Tibial nerve (tissue), 3 donors: ENCODE measurements around the gene VSIG10L2.

ENCODE experiments used
- POLR2A ChIP-seq, 2 donors: fragments of 450-650 bp; IDR thresholded peaks; one replicate each; pipeline ENCODE4 v1.6.1; 2017; ENCODE audit warnings: antibody characterized with exemption in 2 of 2, mild to moderate bottlenecking in 2 of 2, moderate library complexity in 2 of 2
- TF ChIP-seq, protein P1 (sequence below), 5 experiments: fragments of 200-600 bp in 3 of 5; fragments of 450-650 bp in 2 of 5; sonication (generic) in 3 of 5; IDR thresholded peaks; one replicate each; pipeline ENCODE4 v1.5.1; 2016 to 2019; ENCODE audit warnings: antibody characterized with exemption in 5 of 5, mild to moderate bottlenecking in 3 of 5, moderate library complexity in 2 of 5

DNA sequence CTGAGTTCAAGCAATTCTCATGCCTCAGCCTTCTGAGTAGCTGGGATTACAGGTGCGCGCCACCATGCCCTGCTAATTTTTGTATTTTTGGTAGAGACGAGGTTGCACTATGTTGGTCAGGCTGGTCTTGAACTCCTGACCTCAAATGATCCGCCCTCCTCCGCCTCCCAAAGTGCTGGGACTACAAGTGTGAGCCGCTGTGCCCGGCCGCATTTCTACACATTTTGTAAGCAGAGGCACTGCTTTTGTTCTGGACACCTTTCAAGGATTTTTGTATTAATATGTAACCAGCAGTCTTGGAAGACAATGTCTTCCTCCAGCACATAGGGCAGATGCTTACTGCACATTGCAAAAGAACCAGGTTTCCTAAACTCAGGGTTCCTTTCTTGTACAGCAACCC, 11.4 kb upstream of the VSIG10L2 start:
- TF ChIP-seq, protein P1, sequence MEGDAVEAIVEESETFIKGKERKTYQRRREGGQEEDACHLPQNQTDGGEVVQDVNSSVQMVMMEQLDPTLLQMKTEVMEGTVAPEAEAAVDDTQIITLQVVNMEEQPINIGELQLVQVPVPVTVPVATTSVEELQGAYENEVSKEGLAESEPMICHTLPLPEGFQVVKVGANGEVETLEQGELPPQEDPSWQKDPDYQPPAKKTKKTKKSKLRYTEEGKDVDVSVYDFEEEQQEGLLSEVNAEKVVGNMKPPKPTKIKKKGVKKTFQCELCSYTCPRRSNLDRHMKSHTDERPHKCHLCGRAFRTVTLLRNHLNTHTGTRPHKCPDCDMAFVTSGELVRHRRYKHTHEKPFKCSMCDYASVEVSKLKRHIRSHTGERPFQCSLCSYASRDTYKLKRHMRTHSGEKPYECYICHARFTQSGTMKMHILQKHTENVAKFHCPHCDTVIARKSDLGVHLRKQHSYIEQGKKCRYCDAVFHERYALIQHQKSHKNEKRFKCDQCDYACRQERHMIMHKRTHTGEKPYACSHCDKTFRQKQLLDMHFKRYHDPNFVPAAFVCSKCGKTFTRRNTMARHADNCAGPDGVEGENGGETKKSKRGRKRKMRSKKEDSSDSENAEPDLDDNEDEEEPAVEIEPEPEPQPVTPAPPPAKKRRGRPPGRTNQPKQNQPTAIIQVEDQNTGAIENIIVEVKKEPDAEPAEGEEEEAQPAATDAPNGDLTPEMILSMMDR (IDR thresholded peaks at IDR 0.05), result no peak
- no peak for TF ChIP-seq POLR2A (IDR thresholded peaks at IDR 0.05)
